ENCODE results near the gene BNIPL.

GRCh38 chr1:151008244-151009205 lies 27.9 kb upstream of the BNIPL start, which contains the start of gene PRUNE1:
- TF ChIP-seq CTCF (IDR thresholded peaks at IDR 0.05): peak in 1 of 7 experiments; percentile 37
- TF ChIP-seq POLR2A (IDR thresholded peaks at IDR 0.05): no peak

Data from stomach (tissue), 4 donors.